BLaER1 (cell line): ENCODE results near the gene CHRM5.

Experiments used
- H3K27ac ChIP-seq: shearing (Covaris generic); formaldehyde crosslinking; 2 replicates; pipeline ENCODE4 v1.8.1; 2022
- H3K27me3 ChIP-seq: shearing (Covaris generic); formaldehyde crosslinking; 2 replicates; pipeline ENCODE4 v1.8.1; 2022
- H3K36me3 ChIP-seq: shearing (Covaris generic); formaldehyde crosslinking; 2 replicates; pipeline ENCODE4 v1.8.1; 2022
- H3K4me1 ChIP-seq: shearing (Covaris generic); formaldehyde crosslinking; 2 replicates; pipeline ENCODE4 v1.8.1; 2022
- H3K4me2 ChIP-seq: shearing (Covaris generic); formaldehyde crosslinking; 2 replicates; pipeline ENCODE4 v1.8.1; 2022
- H3K4me3 ChIP-seq: shearing (Covaris generic); formaldehyde crosslinking; 2 replicates; pipeline ENCODE4 v1.8.1; 2022
- H3K9ac ChIP-seq: shearing (Covaris generic); formaldehyde crosslinking; 2 replicates; pipeline ENCODE4 v1.8.1; 2022
- H3K9me3 ChIP-seq: shearing (Covaris generic); formaldehyde crosslinking; 2 replicates; pipeline ENCODE4 v1.8.1; 2022
- H4K20me1 ChIP-seq: shearing (Covaris generic); formaldehyde crosslinking; 2 replicates; pipeline ENCODE4 v1.8.1; 2022
- Cebpa-rat ChIP-seq: shearing (Covaris generic); IDR thresholded peaks from 2 replicates; pipeline ENCODE4 v1.8.1; 2022

The CHRM5 gene

DNA sequence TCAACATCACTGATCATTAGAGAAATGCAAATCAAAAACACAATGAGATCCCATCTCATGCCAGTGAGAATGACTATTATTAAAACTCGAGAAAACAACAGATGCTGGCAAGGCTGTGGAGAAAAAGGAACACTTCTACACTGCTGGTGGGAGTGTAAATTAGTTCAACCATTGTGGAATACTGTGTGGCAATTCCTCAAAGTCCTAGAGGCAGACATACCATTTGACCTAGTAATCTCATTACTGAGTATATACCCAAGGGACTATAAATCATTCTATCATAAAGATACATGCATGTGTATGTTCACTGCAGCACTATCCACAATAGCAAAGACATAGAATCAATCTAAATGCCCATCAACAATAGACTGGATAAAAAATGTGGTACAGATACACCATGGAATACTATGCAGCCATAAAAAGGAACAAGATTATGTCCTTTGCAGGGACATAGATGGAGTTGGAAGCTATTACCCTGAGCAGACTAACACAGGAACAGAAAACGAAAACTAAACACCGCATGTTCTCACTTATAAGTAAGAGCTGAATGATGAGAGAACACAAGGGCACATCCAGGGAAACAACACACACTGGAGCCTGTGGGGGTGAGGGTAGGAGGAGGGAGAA, 85.9 kb downstream of the CHRM5 start:
- Histone ChIP-seq H3K36me3 (no peaks in the 10 kb centered on the region), H3K4me2 (no peak overlapping the region), H3K9me3 (peaks cover 29% of the 10 kb centered on the region), H3K9ac (no peak overlapping the region), H3K27me3 (no peaks in the 10 kb centered on the region), H4K20me1 (no peaks in the 10 kb centered on the region), H3K4me3 (no peak overlapping the region), H3K4me1 (no peaks in the 10 kb centered on the region), H3K27ac (no peak overlapping the region)
- no peak for TF ChIP-seq Cebpa-rat

DNA sequence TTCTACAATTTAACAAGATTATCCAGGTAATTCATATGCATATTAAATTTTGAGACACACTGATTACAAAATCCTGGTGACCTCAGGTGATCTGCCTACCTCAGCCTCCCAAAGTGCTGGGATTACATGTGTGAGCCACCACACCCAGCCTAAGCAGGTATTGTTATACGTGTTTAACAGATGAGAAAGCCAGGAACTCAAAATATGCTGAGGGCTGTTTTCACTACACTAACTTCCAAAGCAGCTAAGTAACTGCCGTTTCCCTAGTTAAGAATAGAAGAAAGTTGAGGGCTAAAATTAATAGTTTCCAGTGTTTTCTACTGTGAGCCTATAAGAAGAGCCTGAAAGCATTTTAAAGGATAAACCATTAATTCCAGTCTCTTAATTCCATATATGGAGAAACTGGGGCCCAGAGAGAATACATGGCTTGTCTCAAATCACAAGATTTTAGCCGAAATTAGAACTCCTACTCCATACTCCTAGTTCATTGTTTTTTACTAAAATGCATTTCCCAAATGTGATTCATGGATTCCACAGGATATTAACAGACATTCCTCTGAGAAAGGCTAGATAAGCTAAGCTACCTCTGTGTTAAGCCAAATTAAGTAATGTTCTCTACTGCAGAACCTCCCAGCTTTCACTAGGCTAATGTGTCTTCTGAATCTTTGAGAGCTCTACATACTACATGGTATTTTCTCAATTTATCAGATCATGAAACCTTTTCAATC, 87.7 kb downstream of the CHRM5 start:
- H4K20me1 ChIP-seq, result no peaks in the 10 kb centered on the region

DNA sequence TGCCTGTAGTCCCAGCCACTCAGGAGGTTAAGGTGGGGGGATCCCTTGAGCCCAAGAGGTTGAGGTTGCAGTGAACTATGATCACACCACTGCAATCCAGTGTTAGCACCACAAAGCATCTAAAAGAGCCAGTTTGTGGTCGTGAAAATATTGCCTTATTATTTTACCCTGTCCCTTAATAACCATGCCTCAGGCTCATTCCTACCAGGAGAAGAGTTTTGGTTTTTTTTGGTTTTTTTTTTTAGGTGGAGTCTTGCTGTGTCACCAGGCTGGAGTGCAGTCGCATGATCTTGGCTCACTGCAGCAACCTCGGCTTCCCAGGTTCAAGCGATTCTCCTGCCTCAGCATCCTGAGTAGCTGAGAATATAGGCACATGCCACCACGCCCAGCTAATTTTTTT, 88.6 kb downstream of the CHRM5 start:
- Histone ChIP-seq H3K36me3 (no peaks in the 10 kb centered on the region), H3K27ac (no peak overlapping the region), H3K9ac (no peak overlapping the region), H3K4me3 (no peak overlapping the region), H3K27me3 (no peaks in the 10 kb centered on the region), H3K4me2 (no peak overlapping the region), H3K4me1 (no peaks in the 10 kb centered on the region), H4K20me1 (no peaks in the 10 kb centered on the region), H3K9me3 (peaks cover 2% of the 10 kb centered on the region; the same call in 1 of the 2 replicates)
- no peak for TF ChIP-seq Cebpa-rat

More for the DNA sequence above, 87.7 kb downstream of the CHRM5 start:
- Histone ChIP-seq H3K9ac (no peak overlapping the region), H3K4me3 (no peak overlapping the region), H3K4me1 (no peaks in the 10 kb centered on the region), H3K27ac (no peak overlapping the region), H3K27me3 (no peaks in the 10 kb centered on the region), H3K9me3 (peaks cover 11% of the 10 kb centered on the region), H3K36me3 (no peaks in the 10 kb centered on the region), H3K4me2 (no peak overlapping the region)
- no peak for TF ChIP-seq Cebpa-rat

DNA sequence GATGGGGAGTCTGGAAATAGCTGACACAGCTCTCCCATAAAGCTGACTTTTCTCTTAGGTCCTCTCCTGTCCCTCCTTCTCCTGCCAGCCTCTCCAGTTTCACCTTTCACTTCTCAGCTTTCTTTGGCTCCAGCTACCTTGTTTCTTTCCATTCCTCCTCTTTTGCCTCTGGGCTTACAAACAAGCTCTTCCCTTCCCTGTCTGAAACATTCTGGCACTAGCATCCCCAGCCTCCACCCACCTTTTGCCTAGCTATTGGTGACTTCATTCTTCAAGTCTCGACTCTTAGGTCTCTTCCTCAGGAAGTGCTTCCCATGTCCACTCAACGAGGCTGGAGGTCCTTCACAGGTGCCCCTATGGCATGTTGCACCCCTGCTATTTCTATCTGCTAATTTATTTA, 91.2 kb downstream of the CHRM5 start:
- Histone ChIP-seq H3K27ac (no peak overlapping the region), H3K4me3 (no peak overlapping the region), H4K20me1 (no peaks in the 10 kb centered on the region)

DNA sequence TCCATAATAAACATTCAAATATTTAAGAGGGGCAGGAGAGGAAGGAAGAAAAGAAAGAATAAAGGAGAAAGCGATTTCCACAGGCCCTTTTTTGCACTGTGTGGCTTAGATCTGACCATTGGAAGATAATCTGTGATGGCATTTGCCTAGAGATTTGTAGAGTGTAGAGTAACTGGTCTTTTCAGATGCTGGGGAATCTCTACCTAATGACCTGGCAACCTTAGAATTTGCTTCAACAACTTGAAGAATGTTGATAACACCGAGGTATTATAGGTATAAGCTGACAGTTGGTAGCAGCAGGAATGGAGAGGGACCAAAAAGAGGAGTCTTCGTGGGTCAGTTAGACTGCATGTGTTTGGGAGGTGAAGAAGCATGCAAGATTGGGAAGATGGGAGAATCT, 91.6 kb downstream of the CHRM5 start:
- H3K4me2 ChIP-seq, result no peak overlapping the region
- H3K4me3 ChIP-seq, result no peak overlapping the region
- H3K9ac ChIP-seq, result no peak overlapping the region
- H3K4me1 ChIP-seq, result peaks cover 12% of the 10 kb centered on the region
- no peak overlapping the region for H3K27ac ChIP-seq
- no peaks in the 10 kb centered on the region for H4K20me1 ChIP-seq
- no peaks in the 10 kb centered on the region for H3K9me3 ChIP-seq
- no peaks in the 10 kb centered on the region for H3K27me3 ChIP-seq
- H3K36me3 ChIP-seq, result no peaks in the 10 kb centered on the region
- TF ChIP-seq Cebpa-rat, result no peak

More for the DNA sequence above, 91.2 kb downstream of the CHRM5 start:
- no peak overlapping the region for H3K4me2 ChIP-seq
- no peaks in the 10 kb centered on the region for H3K9me3 ChIP-seq
- H3K36me3 ChIP-seq, result no peaks in the 10 kb centered on the region
- no peak for TF ChIP-seq Cebpa-rat
- no peak overlapping the region for H3K9ac ChIP-seq
- H3K27me3 ChIP-seq, result no peaks in the 10 kb centered on the region
- peaks cover 7% of the 10 kb centered on the region for H3K4me1 ChIP-seq

DNA sequence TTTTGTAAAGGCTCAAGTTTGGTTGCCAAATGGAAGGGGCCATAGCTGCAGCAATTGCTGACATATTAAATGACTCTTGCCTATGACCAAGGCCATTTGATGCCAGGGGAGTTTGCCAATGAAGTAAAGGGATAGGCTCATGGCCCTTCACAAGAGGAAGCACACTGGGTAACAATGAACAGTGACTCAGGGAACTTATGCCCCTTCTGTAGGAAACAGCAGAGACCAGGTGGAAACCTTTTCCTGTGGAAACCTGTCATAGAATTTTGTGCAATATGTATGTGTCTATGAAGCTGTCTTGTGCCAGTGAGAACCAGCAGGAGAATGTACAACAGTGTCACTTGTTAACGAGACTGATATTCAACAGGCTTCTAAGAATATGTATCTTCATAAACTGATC, 96.1 kb downstream of the CHRM5 start:
- Histone ChIP-seq H3K9me3 (no peaks in the 10 kb centered on the region), H3K4me3 (no peak overlapping the region), H3K9ac (no peak overlapping the region), H3K4me2 (peak overlapping the region; percentile 55), H3K4me1 (peaks cover 21% of the 10 kb centered on the region), H3K27ac (no peak overlapping the region), H3K27me3 (no peaks in the 10 kb centered on the region), H3K36me3 (no peaks in the 10 kb centered on the region), H4K20me1 (no peaks in the 10 kb centered on the region)
- TF ChIP-seq Cebpa-rat, result no peak

DNA sequence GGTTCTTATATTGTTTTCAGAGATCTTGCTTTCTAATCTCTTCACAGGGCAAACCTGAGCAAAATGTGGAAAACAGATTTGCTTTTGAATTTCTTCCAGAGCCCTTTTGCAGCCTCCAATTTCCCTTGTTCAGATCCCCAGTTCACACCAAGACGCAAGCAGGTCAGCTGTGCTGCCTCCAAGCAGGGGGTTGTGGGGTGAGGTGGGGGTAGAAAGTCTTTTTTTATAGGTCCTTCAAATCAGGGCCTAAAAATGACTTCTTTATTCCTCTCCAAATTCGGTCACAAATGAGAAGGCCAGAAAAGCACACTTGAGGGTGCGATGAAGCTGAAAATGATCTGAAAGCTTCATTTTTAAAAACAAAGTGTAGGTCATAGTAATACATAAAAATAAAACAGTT, 97.0 kb downstream of the CHRM5 start:
- TF ChIP-seq Cebpa-rat, result no peak
- peaks cover 21% of the 10 kb centered on the region for H3K4me1 ChIP-seq
- peak overlapping the region; percentile 55 for H3K4me2 ChIP-seq
- no peaks in the 10 kb centered on the region for H3K36me3 ChIP-seq
- peak overlapping the region; percentile 62 for H3K9ac ChIP-seq
- H3K27me3 ChIP-seq, result no peaks in the 10 kb centered on the region
- H3K27ac ChIP-seq, result peak overlapping the region; percentile 48; the same call in 1 of the 2 replicates
- no peaks in the 10 kb centered on the region for H3K9me3 ChIP-seq
- H4K20me1 ChIP-seq, result no peaks in the 10 kb centered on the region
- H3K4me3 ChIP-seq, result no peak overlapping the region

DNA sequence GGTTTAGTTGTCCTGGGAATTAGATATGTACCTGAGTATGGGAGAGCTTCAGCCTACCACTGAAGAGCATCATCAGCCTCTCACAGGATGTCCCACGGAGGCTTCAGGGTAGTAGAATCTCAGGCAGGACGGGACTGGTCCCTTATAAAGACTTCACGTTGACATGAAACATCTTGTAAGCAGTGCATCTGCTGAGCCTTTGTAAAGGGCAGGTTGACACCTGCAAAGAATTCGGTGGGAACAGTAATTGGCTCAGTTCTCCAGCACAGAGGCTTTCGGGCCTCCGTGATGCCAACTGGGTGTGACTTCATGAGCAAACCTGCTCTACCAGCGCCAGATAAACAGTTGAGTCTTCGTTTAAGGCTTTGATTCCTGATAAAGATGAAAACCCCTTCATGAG, 97.6 kb downstream of the CHRM5 start:
- Histone ChIP-seq H3K4me2 (peak overlapping the region; percentile 55), H3K27me3 (no peaks in the 10 kb centered on the region), H3K36me3 (no peaks in the 10 kb centered on the region), H3K4me3 (no peak overlapping the region), H3K27ac (no peak overlapping the region), H3K4me1 (peaks cover 21% of the 10 kb centered on the region), H3K9me3 (no peaks in the 10 kb centered on the region), H3K9ac (no peak overlapping the region), H4K20me1 (no peaks in the 10 kb centered on the region)
- TF ChIP-seq Cebpa-rat, result no peak

DNA sequence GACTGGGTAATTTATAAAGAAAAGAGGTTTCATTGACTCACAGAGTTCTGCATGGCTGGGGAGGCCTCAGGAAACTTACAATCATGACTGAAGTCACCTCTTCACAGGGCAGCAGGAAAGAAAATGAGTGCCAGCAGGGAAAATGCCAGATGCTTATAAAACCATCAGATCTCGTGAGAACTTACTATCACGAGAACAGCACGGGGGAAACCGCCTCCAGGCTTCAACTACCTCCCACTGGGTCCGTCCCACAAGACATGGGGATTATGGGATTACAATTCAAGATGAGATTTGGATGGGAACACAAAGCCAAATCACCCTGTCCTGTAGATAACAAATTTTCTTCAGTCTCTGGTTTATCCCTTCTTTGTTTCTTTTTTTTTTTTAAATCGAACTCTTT, 101.7 kb downstream of the CHRM5 start:
- Histone ChIP-seq H3K27ac (no peak overlapping the region), H3K27me3 (no peaks in the 10 kb centered on the region), H3K9me3 (peaks cover 1% of the 10 kb centered on the region; the same call in 1 of the 2 replicates), H4K20me1 (no peaks in the 10 kb centered on the region), H3K9ac (no peak overlapping the region), H3K4me3 (no peak overlapping the region), H3K4me1 (peaks cover 8% of the 10 kb centered on the region), H3K36me3 (no peaks in the 10 kb centered on the region), H3K4me2 (no peak overlapping the region)
- no peak for TF ChIP-seq Cebpa-rat

DNA sequence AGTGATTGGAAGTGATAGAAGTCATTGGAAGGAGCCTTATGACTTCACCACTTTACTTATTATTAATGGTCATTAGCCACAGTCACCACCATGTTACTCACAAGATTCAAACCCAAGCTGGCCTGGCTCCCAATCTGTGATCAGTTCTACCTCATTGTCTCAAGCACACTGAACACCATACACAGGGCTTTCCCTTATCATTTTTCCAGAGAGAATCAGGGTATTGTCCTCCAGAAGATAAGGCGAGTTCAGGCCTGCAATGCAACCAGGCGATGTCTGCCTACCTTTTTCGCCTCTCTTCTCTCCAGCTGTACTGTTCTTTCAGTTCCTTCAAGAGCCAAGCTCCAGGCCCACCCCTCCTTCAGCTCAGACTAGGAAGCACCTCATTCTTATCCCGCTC, 108.5 kb downstream of the CHRM5 start:
- no peak overlapping the region for H3K27ac ChIP-seq
- no peak overlapping the region for H3K4me3 ChIP-seq
- H3K9me3 ChIP-seq, result peaks cover 4% of the 10 kb centered on the region; the same call in 1 of the 2 replicates

More for the DNA sequence above, 108.5 kb downstream of the CHRM5 start:
- Histone ChIP-seq H3K4me2 (no peak overlapping the region), H3K4me1 (no peaks in the 10 kb centered on the region), H3K36me3 (0 out of 2 replicates have a peak, but pooled peaks cover 3% of the 10 kb centered on the region), H4K20me1 (no peaks in the 10 kb centered on the region), H3K9ac (no peak overlapping the region), H3K27me3 (no peaks in the 10 kb centered on the region)
- TF ChIP-seq Cebpa-rat, result no peak
